ENCODE results near the gene DUS2. TPM values are rescaled to one million over a fixed set of nuclear protein-coding genes. Genes with fewer than 3 reads are reported as not detected.
"Not testable (repeated sequence)": the region's sequence is repeated elsewhere in the genome, so short reads cannot be mapped to it uniquely, and the experiment has no call there.

DUS2 gene
- total RNA-seq, 1 donor from 2014 or later, result 15.1 TPM

DNA sequence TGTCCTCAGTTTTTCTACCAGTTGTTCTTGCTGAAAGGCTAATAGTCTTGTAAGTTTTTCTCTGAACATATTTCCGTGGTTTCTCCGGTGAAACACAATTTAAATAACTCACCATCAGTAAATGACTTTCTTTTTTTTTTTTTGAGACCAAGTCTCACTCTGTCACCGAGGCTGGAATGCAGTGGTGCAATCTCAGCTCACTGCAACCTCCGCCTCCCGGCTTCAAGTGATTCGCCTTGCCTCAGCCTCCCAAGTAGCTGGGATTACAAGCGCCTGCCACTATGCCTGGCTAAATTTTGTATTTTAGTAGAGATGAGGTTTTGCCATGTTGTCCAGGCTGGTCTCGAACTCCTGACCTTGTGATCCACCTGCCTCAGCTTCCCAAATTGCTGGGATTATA lies 91.9 kb downstream of the DUS2 start:
- H3K27ac ChIP-seq (ENCODE audit: low read depth, low read length); H3K9ac ChIP-seq (ENCODE audit: low read depth in 1 of 3, low read length in 3 of 3); H3K36me3 ChIP-seq (ENCODE audit: control insufficient read depth in 3 of 3, insufficient read depth in 3 of 3, low read length in 3 of 3); H3K9me3 ChIP-seq (ENCODE audit: control insufficient read depth in 3 of 3, low read length in 3 of 3); H3K27me3 ChIP-seq (ENCODE audit: control insufficient read depth in 3 of 3, insufficient read depth in 3 of 3, low read length in 3 of 3); H3K4me3 ChIP-seq (ENCODE audit: low read length in 3 of 3): not testable (repeated sequence)
- peaks cover 3 to 14% (median 8%) of the 10 kb centered on the region in 3 donors for H3K4me1 ChIP-seq (ENCODE audit: control insufficient read depth in 3 of 3, insufficient read depth in 3 of 3, low read length in 3 of 3)

DNA sequence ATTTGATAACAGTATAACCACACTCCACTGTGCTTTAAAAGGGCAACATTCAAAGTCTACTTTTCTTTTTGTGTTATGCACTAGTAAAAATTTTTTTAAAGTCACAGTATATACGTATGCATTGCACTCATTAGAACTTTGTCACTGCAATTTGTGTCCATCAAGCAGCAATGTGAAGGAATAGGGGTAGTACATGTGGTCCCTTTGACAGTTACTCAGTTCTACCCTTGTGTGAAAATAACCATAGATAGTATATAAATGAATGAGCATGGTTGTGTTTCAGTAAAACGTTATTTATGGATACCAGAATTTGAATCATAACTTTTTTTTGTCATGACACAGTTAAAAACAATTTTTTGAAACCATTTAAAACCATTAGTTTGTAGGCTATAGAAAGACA lies 92.8 kb downstream of the DUS2 start:
- Histone ChIP-seq H3K9me3 (ENCODE audit: control insufficient read depth in 3 of 3, low read length in 3 of 3) (no peaks in the 10 kb centered on the region), H3K9ac (ENCODE audit: low read depth in 1 of 3, low read length in 3 of 3) (no peak overlapping the region), H3K4me3 (ENCODE audit: low read length in 3 of 3) (no peak overlapping the region), H3K36me3 (ENCODE audit: control insufficient read depth in 3 of 3, insufficient read depth in 3 of 3, low read length in 3 of 3) (no peaks in the 10 kb centered on the region), H3K27me3 (ENCODE audit: control insufficient read depth in 3 of 3, insufficient read depth in 3 of 3, low read length in 3 of 3) (no peaks in the 10 kb centered on the region), H3K27ac (ENCODE audit: low read depth, low read length) (no peak overlapping the region), H3K4me1 (ENCODE audit: control insufficient read depth in 3 of 3, insufficient read depth in 3 of 3, low read length in 3 of 3) (peaks cover 3 to 14% (median 8%) of the 10 kb centered on the region in 3 donors)

DNA sequence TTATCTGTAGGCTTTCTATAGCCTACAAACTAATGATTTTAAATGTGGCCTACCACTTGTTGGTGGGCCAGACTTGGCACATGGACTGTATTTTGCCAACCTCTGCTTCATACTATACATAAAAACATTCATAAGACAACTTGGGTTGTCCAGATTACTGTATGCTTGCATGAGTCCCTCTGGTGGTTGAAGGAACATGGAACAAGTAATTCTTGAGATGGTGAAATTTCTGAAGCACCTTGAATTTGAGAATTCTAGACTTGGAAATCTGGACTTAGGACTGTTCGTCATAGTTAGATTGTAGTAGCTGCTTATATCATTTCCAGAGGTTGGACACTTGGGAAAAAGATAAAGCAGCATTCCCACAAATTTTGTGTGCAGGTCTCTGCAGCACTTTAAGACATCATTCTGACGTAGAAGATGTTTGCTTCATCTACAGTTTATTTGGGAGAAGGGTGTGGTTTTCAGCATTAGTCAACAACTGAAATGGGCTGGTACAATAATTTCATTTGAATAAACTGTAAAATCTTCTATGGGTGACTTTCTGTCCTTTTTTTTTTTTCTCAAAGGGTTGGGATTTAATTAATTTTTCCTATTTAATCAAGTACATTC lies 93.3 kb downstream of the DUS2 start:
- no peak overlapping the region for H3K4me3 ChIP-seq (ENCODE audit: low read length in 3 of 3)
- H3K9ac ChIP-seq (ENCODE audit: low read depth in 1 of 3, low read length in 3 of 3), result no peak overlapping the region
- no peaks in the 10 kb centered on the region for H3K27me3 ChIP-seq (ENCODE audit: control insufficient read depth in 3 of 3, insufficient read depth in 3 of 3, low read length in 3 of 3)
- H3K9me3 ChIP-seq (ENCODE audit: control insufficient read depth in 3 of 3, low read length in 3 of 3), result no peaks in the 10 kb centered on the region
- peaks cover 3 to 14% (median 8%) of the 10 kb centered on the region in 3 donors for H3K4me1 ChIP-seq (ENCODE audit: control insufficient read depth in 3 of 3, insufficient read depth in 3 of 3, low read length in 3 of 3)
- H3K36me3 ChIP-seq (ENCODE audit: control insufficient read depth in 3 of 3, insufficient read depth in 3 of 3, low read length in 3 of 3), result no peaks in the 10 kb centered on the region
- no peak overlapping the region for H3K27ac ChIP-seq (ENCODE audit: low read depth, low read length)

DNA sequence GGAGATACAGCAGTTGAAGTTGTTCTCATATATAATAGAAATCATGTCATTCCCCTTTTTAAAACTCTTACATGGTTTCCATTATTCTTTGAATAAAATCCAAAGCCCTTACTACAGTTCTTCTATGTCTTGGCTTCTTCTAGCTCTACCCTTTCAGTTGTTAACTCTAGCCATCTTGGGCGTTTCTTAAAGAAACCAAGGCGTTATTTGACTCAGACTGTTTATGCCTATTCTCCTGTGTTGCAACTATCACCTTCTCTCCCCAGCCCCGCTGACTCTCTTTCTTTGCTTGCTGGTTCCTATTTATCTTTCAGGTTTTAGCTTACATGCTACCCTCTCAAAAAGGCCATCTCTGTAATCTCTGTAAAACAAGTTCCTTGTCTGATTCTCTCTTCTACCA lies 94.8 kb downstream of the DUS2 start:
- H3K9ac ChIP-seq (ENCODE audit: low read depth in 1 of 3, low read length in 3 of 3), result no peak overlapping the region
- no peaks in the 10 kb centered on the region for H3K9me3 ChIP-seq (ENCODE audit: control insufficient read depth in 3 of 3, low read length in 3 of 3)
- no peak overlapping the region for H3K27ac ChIP-seq (ENCODE audit: low read depth, low read length)
- no peaks in the 10 kb centered on the region for H3K27me3 ChIP-seq (ENCODE audit: control insufficient read depth in 3 of 3, insufficient read depth in 3 of 3, low read length in 3 of 3)
- H3K36me3 ChIP-seq (ENCODE audit: control insufficient read depth in 3 of 3, insufficient read depth in 3 of 3, low read length in 3 of 3), result no peaks in the 10 kb centered on the region
- no peak overlapping the region for H3K4me3 ChIP-seq (ENCODE audit: low read length in 3 of 3)
- H3K4me1 ChIP-seq (ENCODE audit: control insufficient read depth in 3 of 3, insufficient read depth in 3 of 3, low read length in 3 of 3), result peaks cover 3 to 19% (median 13%) of the 10 kb centered on the region in 3 donors

DNA sequence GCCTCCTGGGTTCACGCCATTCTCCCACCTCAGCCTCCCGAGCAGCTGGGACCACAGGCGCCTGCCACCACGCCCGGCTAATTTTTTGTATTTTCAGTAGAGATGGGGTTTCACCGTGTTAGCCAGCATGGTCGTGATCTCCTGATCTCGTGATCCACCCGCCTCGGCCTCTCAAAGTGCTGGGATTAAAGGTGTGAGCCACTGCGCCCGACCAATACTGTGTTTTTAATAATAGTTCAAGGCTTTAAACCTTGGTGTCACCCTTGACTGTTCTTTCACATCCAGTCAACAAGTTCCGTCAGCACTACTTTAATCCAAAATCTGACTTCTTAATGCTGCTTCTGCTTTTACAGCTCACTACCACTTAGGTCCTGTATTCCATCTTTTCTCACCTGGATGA lies 95.9 kb downstream of the DUS2 start:
- not testable (repeated sequence) for H3K4me3 ChIP-seq (ENCODE audit: low read length in 3 of 3); H3K9ac ChIP-seq (ENCODE audit: low read depth in 1 of 3, low read length in 3 of 3); H3K27me3 ChIP-seq (ENCODE audit: control insufficient read depth in 3 of 3, insufficient read depth in 3 of 3, low read length in 3 of 3); H3K9me3 ChIP-seq (ENCODE audit: control insufficient read depth in 3 of 3, low read length in 3 of 3); H3K36me3 ChIP-seq (ENCODE audit: control insufficient read depth in 3 of 3, insufficient read depth in 3 of 3, low read length in 3 of 3); H3K27ac ChIP-seq (ENCODE audit: low read depth, low read length)
- H3K4me1 ChIP-seq (ENCODE audit: control insufficient read depth in 3 of 3, insufficient read depth in 3 of 3, low read length in 3 of 3), result peaks cover 3 to 15% (median 5%) of the 10 kb centered on the region in 3 donors

DNA sequence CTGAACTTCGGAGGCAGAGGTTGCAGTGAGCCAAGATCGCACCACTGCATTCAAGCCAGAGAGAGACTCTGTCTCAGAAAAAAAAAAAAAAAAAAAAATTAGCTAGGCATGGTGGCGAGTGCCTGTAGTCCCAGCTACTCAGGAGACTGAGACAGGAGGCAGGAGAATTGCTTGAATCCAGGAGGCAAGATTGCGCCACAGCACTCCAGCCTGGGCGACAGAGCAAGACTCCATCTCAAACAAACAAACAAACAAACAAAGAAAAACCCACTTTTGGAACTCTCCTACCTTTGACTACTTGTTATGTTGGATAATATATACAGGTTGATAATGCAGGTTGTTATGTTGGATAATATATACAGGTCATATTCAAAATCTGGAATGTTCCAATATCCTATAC lies 97.4 kb downstream of the DUS2 start:
- peaks cover 3 to 13% (median 5%) of the 10 kb centered on the region in 3 donors for H3K4me1 ChIP-seq (ENCODE audit: control insufficient read depth in 3 of 3, insufficient read depth in 3 of 3, low read length in 3 of 3)
- not testable (repeated sequence) for H3K36me3 ChIP-seq (ENCODE audit: control insufficient read depth in 3 of 3, insufficient read depth in 3 of 3, low read length in 3 of 3); H3K27me3 ChIP-seq (ENCODE audit: control insufficient read depth in 3 of 3, insufficient read depth in 3 of 3, low read length in 3 of 3); H3K9me3 ChIP-seq (ENCODE audit: control insufficient read depth in 3 of 3, low read length in 3 of 3); H3K9ac ChIP-seq (ENCODE audit: low read depth in 1 of 3, low read length in 3 of 3); H3K4me3 ChIP-seq (ENCODE audit: low read length in 3 of 3); H3K27ac ChIP-seq (ENCODE audit: low read depth, low read length)

DNA sequence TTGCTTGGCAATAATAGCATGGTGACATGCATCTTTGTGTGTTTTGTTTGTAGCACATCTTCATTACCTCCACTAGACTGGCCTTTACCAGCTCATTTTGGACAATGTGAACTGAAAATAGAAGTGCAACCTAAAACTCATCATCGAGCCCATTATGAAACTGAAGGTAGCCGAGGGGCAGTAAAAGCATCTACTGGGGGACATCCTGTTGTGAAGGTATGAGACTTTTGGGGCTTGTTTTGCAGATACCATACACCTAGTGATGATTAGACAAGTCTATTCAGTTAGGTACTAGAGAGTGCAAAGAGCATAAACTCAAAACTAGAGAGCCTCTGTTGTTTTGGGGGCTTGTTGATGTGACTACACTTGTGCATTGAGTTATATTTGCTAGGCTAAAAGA lies 103.3 kb downstream of the DUS2 start:
- Histone ChIP-seq H3K9ac (ENCODE audit: low read depth in 1 of 3, low read length in 3 of 3) (no peak overlapping the region), H3K4me3 (ENCODE audit: low read length in 3 of 3) (no peak overlapping the region), H3K27me3 (ENCODE audit: control insufficient read depth in 3 of 3, insufficient read depth in 3 of 3, low read length in 3 of 3) (no peaks in the 10 kb centered on the region), H3K4me1 (ENCODE audit: control insufficient read depth in 3 of 3, insufficient read depth in 3 of 3, low read length in 3 of 3) (peaks cover 4 to 10% (median 7%) of the 10 kb centered on the region in 3 donors), H3K36me3 (ENCODE audit: control insufficient read depth in 3 of 3, insufficient read depth in 3 of 3, low read length in 3 of 3) (peaks cover 0 to 10% (median 4%) of the 10 kb centered on the region in 3 donors), H3K27ac (ENCODE audit: low read depth, low read length) (no peak overlapping the region), H3K9me3 (ENCODE audit: control insufficient read depth in 3 of 3, low read length in 3 of 3) (no peaks in the 10 kb centered on the region)

DNA sequence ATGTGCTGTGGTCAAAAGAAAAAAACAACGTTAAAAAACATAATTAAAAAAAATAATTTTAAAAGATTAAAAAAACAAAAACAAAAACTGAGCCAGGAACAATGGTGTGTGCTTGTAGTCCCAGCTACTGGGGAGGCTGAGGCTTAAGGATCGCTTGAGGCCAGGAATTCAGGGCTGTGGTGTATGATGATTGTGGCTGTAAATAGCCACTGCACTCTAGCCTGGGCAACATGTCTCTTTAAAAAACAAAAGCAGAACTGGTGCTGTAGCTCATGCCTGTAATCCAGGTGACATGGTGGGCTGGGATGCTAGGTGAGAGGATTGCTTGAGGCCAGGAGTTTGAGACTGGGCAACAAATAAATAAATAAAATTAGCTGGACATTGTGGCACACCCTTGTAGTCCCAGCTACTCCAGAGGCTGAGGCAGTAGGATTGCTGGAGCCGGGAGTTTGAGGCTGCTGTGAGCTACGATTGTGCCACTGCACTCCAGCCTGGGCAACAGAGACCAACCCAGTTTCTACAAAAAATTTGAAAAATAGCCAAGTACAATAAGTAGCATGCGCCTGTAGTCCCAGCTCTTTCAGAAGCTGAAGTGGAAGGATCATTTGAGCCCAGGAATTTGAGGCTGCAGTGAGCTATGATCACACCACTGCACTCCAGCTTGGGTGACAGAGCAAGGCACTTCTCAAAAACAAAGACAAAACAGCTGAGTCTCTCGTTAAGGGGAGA lies 105.7 kb downstream of the DUS2 start:
- H3K27ac ChIP-seq (ENCODE audit: low read depth, low read length), result peak overlapping the region; percentile 28
- H3K27me3 ChIP-seq (ENCODE audit: control insufficient read depth in 3 of 3, insufficient read depth in 3 of 3, low read length in 3 of 3), result no peaks in the 10 kb centered on the region
- H3K4me1 ChIP-seq (ENCODE audit: control insufficient read depth in 3 of 3, insufficient read depth in 3 of 3, low read length in 3 of 3), result peaks cover 7 to 14% (median 10%) of the 10 kb centered on the region in 3 donors
- no peaks in the 10 kb centered on the region for H3K9me3 ChIP-seq (ENCODE audit: control insufficient read depth in 3 of 3, low read length in 3 of 3)
- H3K9ac ChIP-seq (ENCODE audit: low read depth in 1 of 3, low read length in 3 of 3), result peak overlapping the region in 1 of 3 donors; percentile 3
- H3K36me3 ChIP-seq (ENCODE audit: control insufficient read depth in 3 of 3, insufficient read depth in 3 of 3, low read length in 3 of 3), result peaks cover 0 to 10% (median 4%) of the 10 kb centered on the region in 3 donors
- H3K4me3 ChIP-seq (ENCODE audit: low read length in 3 of 3), result peak overlapping the region in 1 of 3 donors; percentile 11

Small RNA genes within 50 kb of the gene (small RNA-seq; reads per million reads assigned to genes)
- not detected for gene RF00019
- gene RNU6-359P, result not detected

Other genes starting within 250 kb of the DUS2 start
- 4.7 TPM for gene RANBP10, start 216.7 kb upstream of the DUS2 start, total RNA-seq
- gene TSNAXIP1, start 216.4 kb upstream of the DUS2 start, total RNA-seq, result 0.52 TPM
- gene THAP11, start 181.0 kb upstream of the DUS2 start, total RNA-seq, result 35.5 TPM
- gene NUTF2, start 176.4 kb upstream of the DUS2 start, total RNA-seq, result 94.5 TPM
- gene CENPT, start 175.6 kb upstream of the DUS2 start, total RNA-seq, result 14.6 TPM
- 66.3 TPM for gene EDC4, start 150.2 kb upstream of the DUS2 start, total RNA-seq
- 1.0 TPM for gene NRN1L, start 138.4 kb upstream of the DUS2 start, total RNA-seq
- 9.9 TPM for gene PSKH1, start 130.0 kb upstream of the DUS2 start, total RNA-seq
- 1.0 TPM for gene CTRL, start 91.4 kb upstream of the DUS2 start, total RNA-seq
- gene PSMB10, start 86.4 kb upstream of the DUS2 start, total RNA-seq, result 28.7 TPM
- gene LCAT, start 79.2 kb upstream of the DUS2 start, total RNA-seq, result 4.2 TPM
- 27.1 TPM for gene SLC12A4, start 54.6 kb upstream of the DUS2 start, total RNA-seq
- not detected for gene DPEP3, start 42.8 kb upstream of the DUS2 start, total RNA-seq
- gene DPEP2, start 23.8 kb upstream of the DUS2 start, total RNA-seq, result 1.0 TPM
- gene DPEP2NB, start 7.4 kb upstream of the DUS2 start, total RNA-seq, result not detected
- 14.1 TPM for gene DDX28, start 52 bp upstream of the DUS2 start, total RNA-seq
- gene NFATC3, start 62.1 kb downstream of the DUS2 start, total RNA-seq, result 29.2 TPM
- not detected for gene ESRP2, start 212.8 kb downstream of the DUS2 start, total RNA-seq
- gene PLA2G15, start 222.1 kb downstream of the DUS2 start, total RNA-seq, result 23.0 TPM
- gene SLC7A6, start 241.2 kb downstream of the DUS2 start, total RNA-seq, result 9.4 TPM

Data from skeletal muscle tissue (tissue), 5 donors.